Measurements from ENCODE around the gene ZFP1. TPM values are rescaled to one million over a fixed set of nuclear protein-coding genes. Genes with fewer than 3 reads are reported as not detected.
"Not testable (repeated sequence)": the region's sequence is repeated elsewhere in the genome, so short reads cannot be mapped to it uniquely, and the experiment has no call there.

The ZFP1 gene
- total RNA-seq, 1 experiment from 2014 or later: 2.2 TPM

GRCh38 chr16:75203096-75203495, 54.8 kb downstream of the ZFP1 start:
- DNase-seq (ENCODE audit: low spot score): no peak

- DNase-seq (ENCODE audit: low spot score): no peak
Measured at GRCh38 chr16:75203667-75204409, 55.5 kb downstream of the ZFP1 start.

GRCh38 chr16:75204410-75204758, 56.1 kb downstream of the ZFP1 start:
- no peak for DNase-seq (ENCODE audit: low spot score)

- not testable (repeated sequence) for DNase-seq (ENCODE audit: low spot score)
Measured at GRCh38 chr16:75204905-75205304, 56.6 kb downstream of the ZFP1 start.

GRCh38 chr16:75205438-75205837, 57.1 kb downstream of the ZFP1 start:
- DNase-seq (ENCODE audit: low spot score): not testable (repeated sequence)

GRCh38 chr16:75205961-75206748, 57.8 kb downstream of the ZFP1 start:
- not testable (repeated sequence) for DNase-seq (ENCODE audit: low spot score)

GRCh38 chr16:75206749-75207451, 58.6 kb downstream of the ZFP1 start, which contains the start of gene CTRB2:
Gene CTRB2 (minus strand): TSS chr16:75207161. CDS start chr16:75207141, 20 bp downstream.
- no peak for DNase-seq (ENCODE audit: low spot score)

GRCh38 chr16:75207831-75208230, 59.5 kb downstream of the ZFP1 start:
- no peak for DNase-seq (ENCODE audit: low spot score)

GRCh38 chr16:75208242-75208825, 60.0 kb downstream of the ZFP1 start:
- DNase-seq (ENCODE audit: low spot score): no peak

- DNase-seq (ENCODE audit: low spot score): no peak
Measured at GRCh38 chr16:75208861-75209505, 60.7 kb downstream of the ZFP1 start.

- DNase-seq (ENCODE audit: low spot score): not testable (repeated sequence)
Measured at GRCh38 chr16:75209514-75209913, 61.2 kb downstream of the ZFP1 start.

GRCh38 chr16:75209944-75210343, 61.6 kb downstream of the ZFP1 start:
- no peak for DNase-seq (ENCODE audit: low spot score)

GRCh38 chr16:75211286-75211685, 63.0 kb downstream of the ZFP1 start:
- not testable (repeated sequence) for DNase-seq (ENCODE audit: low spot score)

GRCh38 chr16:75216127-75216526, 67.8 kb downstream of the ZFP1 start:
- no peak for DNase-seq (ENCODE audit: low spot score)

- DNase-seq (ENCODE audit: low spot score): no peak
Measured at GRCh38 chr16:75216576-75216975, 68.3 kb downstream of the ZFP1 start.

GRCh38 chr16:75217389-75217851, 69.1 kb downstream of the ZFP1 start:
- no peak for DNase-seq (ENCODE audit: low spot score)

- no peak for DNase-seq (ENCODE audit: low spot score)
Measured at GRCh38 chr16:75218256-75219076, 70.1 kb downstream of the ZFP1 start, which contains the start of gene CTRB1. Gene CTRB1 (plus strand): TSS chr16:75218988. CDS start chr16:75219008, 20 bp downstream.

GRCh38 chr16:75219088-75219487, 70.8 kb downstream of the ZFP1 start:
- DNase-seq (ENCODE audit: low spot score): no peak

GRCh38 chr16:75219838-75220237, 71.5 kb downstream of the ZFP1 start:
- DNase-seq (ENCODE audit: low spot score): no peak

Data from HT-29 (cell line).